GM23338 (cell line): ENCODE data around the gene DCAF4.
"Not testable (repeated sequence)": the region's sequence is repeated elsewhere in the genome, so short reads cannot be mapped to it uniquely, and the experiment has no call there.

ENCODE experiments used
- CREB1 ChIP-seq: fragments of 250-450 bp; sonication (Bioruptor Pico); IDR thresholded peaks from 2 replicates; pipeline ENCODE4 v1.5.0; 2020; ENCODE audit warnings: low read depth, mild to moderate bottlenecking, moderate library complexity
- CTCF ChIP-seq, 2 experiments: fragments of 200-600 bp in 1 of 2; sonication (generic) in 1 of 2; conservative IDR thresholded peaks; 2 replicates each; pipeline versions ENCODE4 v1.5.1 to v1.6.1; 2016 to 2017; ENCODE audit warnings: antibody characterized with exemption in 2 of 2, low read depth in 2 of 2, mild to moderate bottlenecking in 2 of 2, moderate library complexity in 1 of 2
- EZH2 ChIP-seq: fragments of 200-600 bp; sonication (generic); IDR thresholded peaks from one replicate; pipeline ENCODE4 v1.8.0; 2017; ENCODE audit warnings: antibody characterized with exemption, mild to moderate bottlenecking, low read depth; ENCODE audit not compliant: unreplicated experiment
- EZH2phosphoT487 ChIP-seq: fragments of 200-600 bp; sonication (generic); IDR thresholded peaks from one replicate; pipeline ENCODE4 v1.8.1; 2018; ENCODE audit warnings: antibody characterized with exemption; ENCODE audit not compliant: unreplicated experiment
- POLR2AphosphoS5 ChIP-seq: IDR thresholded peaks from 2 replicates; pipeline ENCODE4 v1.6.1; 2016; ENCODE audit warnings: antibody characterized with exemption, low read depth
- STAT1 ChIP-seq: IDR thresholded peaks from one replicate; pipeline ENCODE4 v1.6.1; 2016; ENCODE audit warnings: antibody characterized with exemption; ENCODE audit not compliant: unreplicated experiment

DNA sequence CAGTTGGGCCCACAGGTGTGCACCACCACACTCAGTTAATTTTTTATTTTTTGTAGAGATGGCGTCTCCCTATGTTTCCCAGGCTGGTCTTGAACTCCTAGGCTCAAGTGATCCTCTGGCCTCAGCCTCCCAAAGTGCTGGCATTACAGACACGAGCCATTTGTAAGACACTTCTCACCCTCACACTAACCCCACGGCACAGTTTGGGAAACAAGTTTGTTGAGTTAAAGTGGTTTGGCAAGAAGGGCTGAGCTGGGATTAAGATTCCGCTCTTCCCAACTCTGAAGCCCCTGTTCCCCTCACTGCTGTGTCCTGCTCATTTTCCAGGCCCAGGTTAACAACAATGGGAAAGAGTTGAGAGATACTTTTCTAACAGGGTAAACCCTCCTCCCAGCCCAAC is 34.8 kb downstream of the DCAF4 start:
- not testable (repeated sequence) for TF ChIP-seq CTCF (conservative IDR thresholded peaks at IDR 0.05; ENCODE audit: low read depth in 2 of 2); CREB1 (CRISPR knock-in tag); POLR2AphosphoS5; STAT1; EZH2phosphoT487; EZH2
